HCT116 (cell line): Measurements from ENCODE around the gene ATP6AP1. TPM values are rescaled to one million over a fixed set of nuclear protein-coding genes. Genes with fewer than 3 reads are reported as not detected.

Experiments used
- ATAC-seq: fragments of 200-7000 bp; cut with Tn5 transposase; 2 replicates; pipeline ENCODE4 v1.9.1; 2020; ENCODE audit warnings: mild to moderate bottlenecking, moderate library complexity
- BruUV-seq: library from RNA; stranded (reverse); fragments of 400-500 nt; replicated peaks from 2 replicates; lab custom pipeline; 2021; lab: Mats Ljungman, UMichigan
- CTCF ChIA-PET: fragments of 300-600 bp; sonication (Branson Sonifier 250); formaldehyde crosslinking; loops from one replicate; lab custom pipeline; 2021; ENCODE audit warnings: antibody characterized with exemption; lab: Charles Lee
- POLR2A ChIA-PET: fragments of 300-600, 350-600 bp; sonication (Branson Sonifier 250); formaldehyde crosslinking; loops from one replicate; lab custom pipeline; 2021; ENCODE audit warnings: antibody characterized with exemption; lab: Charles Lee
- RAD21 ChIA-PET, 2 experiments: fragments of 300-600 bp; sonication (Branson Sonifier 250); formaldehyde crosslinking; loops; one replicate each; lab custom pipeline; 2023; ENCODE audit warnings: low total read pairs in 2 of 2; ENCODE audit not compliant: uncharacterized antibody in 2 of 2, unreplicated experiment in 2 of 2, low non-redundant PET in 1 of 2; lab: Charles Lee
- DNase-seq: peaks from one replicate; pipeline ENCODE4 v3.0.0-alpha.2; 2010; ENCODE audit warnings: low read depth, low spot score
- H2AFZ ChIP-seq: fragments of 200-600 bp; shearing (Covaris generic), sonication (generic); 2 replicates; pipeline ENCODE4 v1.6.1; 2017; ENCODE audit warnings: low read depth, mixed run types, mixed read lengths, antibody characterized with exemption, low read length; ENCODE audit not compliant: poor library complexity, severe bottlenecking
- H3K27ac ChIP-seq: 2 replicates; pipeline ENCODE4 v1.5.1; 2012; ENCODE audit warnings: low read depth, low read length
- H3K27me3 ChIP-seq: fragments of 200-600 bp; sonication (generic); 2 replicates; pipeline ENCODE4 v1.6.1; 2016; ENCODE audit warnings: mixed run types, low read length, mixed read lengths; ENCODE audit not compliant: insufficient read depth
- H3K36me3 ChIP-seq, 2 experiments: fragments of 200-500 bp in 1 of 2; fragments of 200-600 bp in 1 of 2; sonication (Bioruptor generic) in 1 of 2; sonication (generic) in 1 of 2; 2 replicates each; pipeline versions ENCODE4 v1.5.1 to v1.6.1; 2014 to 2016; ENCODE audit warnings: low read length in 2 of 2, inconsistent platforms in 1 of 2, mixed read lengths in 1 of 2, mixed run types in 1 of 2; ENCODE audit not compliant: insufficient read depth in 2 of 2, control insufficient read depth in 1 of 2
- H3K4me1 ChIP-seq, 2 experiments: fragments of 200-600 bp in 1 of 2; sonication (generic) in 1 of 2; 2 replicates each; pipeline versions ENCODE4 v1.5.1 to v1.6.1; 2012 to 2017; ENCODE audit warnings: low read length in 2 of 2, inconsistent platforms in 1 of 2, mild to moderate bottlenecking in 1 of 2, mixed read lengths in 1 of 2, mixed run types in 1 of 2, moderate library complexity in 1 of 2; ENCODE audit not compliant: insufficient read depth in 2 of 2, control insufficient read depth in 1 of 2
- H3K4me2 ChIP-seq: fragments of 200-600 bp; sonication (generic); 2 replicates; pipeline ENCODE4 v1.6.1; 2017; ENCODE audit warnings: mixed run types, low read length, mixed read lengths
- H3K4me3 ChIP-seq, 2 experiments: fragments of 200-600 bp in 1 of 2; sonication (generic) in 1 of 2; replicated peaks in 1 of 2; 2 replicates each; pipeline ENCODE4 v1.5.1; 2011 to 2016; ENCODE audit warnings: low read length in 2 of 2, control low read depth in 1 of 2, low read depth in 1 of 2, mild to moderate bottlenecking in 1 of 2, mixed read lengths in 1 of 2, mixed run types in 1 of 2
- H3K79me2 ChIP-seq: fragments of 200-600 bp; sonication (generic); 2 replicates; pipeline ENCODE4 v1.6.1; 2017; ENCODE audit warnings: mild to moderate bottlenecking, mixed run types, low read length, moderate library complexity, mixed read lengths; ENCODE audit not compliant: insufficient read depth
- H3K9ac ChIP-seq: fragments of 200-600 bp; sonication (generic); 2 replicates; pipeline ENCODE4 v1.6.1; 2016; ENCODE audit warnings: low read length, mixed read lengths
- H3K9me2 ChIP-seq: fragments of 200-600 bp; sonication (generic), shearing (Covaris generic); 2 replicates; pipeline ENCODE4 v1.6.1; 2017; ENCODE audit warnings: mixed run types, mild to moderate bottlenecking, moderate library complexity; ENCODE audit not compliant: insufficient read depth
- H3K9me3 ChIP-seq, 2 experiments: fragments of 200-500 bp in 1 of 2; fragments of 200-600 bp in 1 of 2; sonication (Bioruptor generic) in 1 of 2; sonication (generic) in 1 of 2; 2 replicates each; pipeline ENCODE4 v1.6.1; 2014 to 2017; ENCODE audit warnings: low read length in 2 of 2, mixed read lengths in 2 of 2, inconsistent platforms in 1 of 2, low read depth in 1 of 2, mild to moderate bottlenecking in 1 of 2, mixed run types in 1 of 2, moderate library complexity in 1 of 2; ENCODE audit not compliant: control insufficient read depth in 1 of 2, insufficient read depth in 1 of 2
- H4K20me1 ChIP-seq: fragments of 200-600 bp; sonication (generic), shearing (Covaris generic); 2 replicates; pipeline ENCODE4 v1.6.1; 2017; ENCODE audit warnings: mixed run types, mild to moderate bottlenecking, moderate library complexity; ENCODE audit not compliant: insufficient read depth
- CBX3 ChIP-seq: IDR thresholded peaks from 2 replicates; pipeline ENCODE4 v1.6.1; 2012; ENCODE audit warnings: low read depth
- CTCF ChIP-seq, 3 experiments: fragments of 200-600 bp in 1 of 3; sonication (generic) in 1 of 3; IDR thresholded peaks in 2 of 3; conservative IDR thresholded peaks in 1 of 3; 2 replicates each; pipeline ENCODE4 v1.5.1; 2012 to 2017; ENCODE audit warnings: low read depth in 2 of 3, low read length in 2 of 3, antibody characterized with exemption in 1 of 3, borderline replicate concordance in 1 of 3, control low read depth in 1 of 3, mild to moderate bottlenecking in 1 of 3, mixed read lengths in 1 of 3, mixed run types in 1 of 3, moderate library complexity in 1 of 3; ENCODE audit not compliant: insufficient read depth in 1 of 3
- EGR1 ChIP-seq: IDR thresholded peaks from 2 replicates; pipeline ENCODE4 v1.6.1; 2012; ENCODE audit warnings: low read depth
- EZH2 ChIP-seq: fragments of 200-600 bp; sonication (generic); IDR thresholded peaks from 2 replicates; pipeline ENCODE4 v1.6.1; 2017; ENCODE audit warnings: antibody characterized with exemption, mixed run types
- EZH2phosphoT487 ChIP-seq: fragments of 200-600 bp; IDR thresholded peaks from 2 replicates; pipeline ENCODE4 v1.6.1; 2018; ENCODE audit warnings: antibody characterized with exemption, borderline replicate concordance
- FOSL1 ChIP-seq: IDR thresholded peaks from 2 replicates; pipeline ENCODE4 v1.6.1; 2012; ENCODE audit warnings: low read depth
- POLR2A ChIP-seq: IDR thresholded peaks from 2 replicates; pipeline ENCODE4 v1.7.0; 2011; ENCODE audit warnings: borderline replicate concordance; ENCODE audit not compliant: insufficient read depth, insufficient read length; ENCODE audit errors: extremely low read depth
- POLR2AphosphoS5 ChIP-seq: IDR thresholded peaks from 2 replicates; pipeline ENCODE4 v1.6.1; 2011; ENCODE audit warnings: mild to moderate bottlenecking, low read depth, low read length, moderate library complexity
- RAD21 ChIP-seq: IDR thresholded peaks from 2 replicates; pipeline ENCODE4 v1.6.1; 2012; ENCODE audit warnings: low read depth, mild to moderate bottlenecking
- SIN3A ChIP-seq: IDR thresholded peaks from 2 replicates; pipeline ENCODE4 v1.6.1; 2012; ENCODE audit warnings: low read depth
- SP1 ChIP-seq: IDR thresholded peaks from 2 replicates; pipeline ENCODE4 v1.6.1; 2012; ENCODE audit warnings: low read depth
- TCF7L2 ChIP-seq: IDR thresholded peaks from 2 replicates; pipeline ENCODE4 v1.7.0; 2011; ENCODE audit warnings: borderline replicate concordance, inconsistent platforms; ENCODE audit not compliant: insufficient read depth, insufficient read length; ENCODE audit errors: extremely low read depth
- YY1 ChIP-seq: IDR thresholded peaks from 2 replicates; pipeline ENCODE4 v1.6.1; 2011; ENCODE audit warnings: low read length, low read depth, moderate library complexity, mild to moderate bottlenecking; ENCODE audit not compliant: insufficient replicate concordance; ENCODE audit errors: extremely low read depth
- ZBTB33 ChIP-seq: IDR thresholded peaks from 2 replicates; pipeline ENCODE4 v1.6.1; 2011; ENCODE audit warnings: mild to moderate bottlenecking, low read length, moderate library complexity; ENCODE audit not compliant: insufficient replicate concordance; ENCODE audit errors: extremely low read depth
- ZFX ChIP-seq: fragments of 450-650 bp; IDR thresholded peaks from 2 replicates; pipeline ENCODE4 v1.6.1; 2017
- intact Hi-C: fragments of 100-400 bp; cut with micrococcal nuclease; formaldehyde crosslinking; loops from 2 replicates; pipeline ENCODE4 v1.10.0; 2022
- total RNA-seq: library from RNA; stranded (reverse); gene quantifications from one replicate; pipeline ENCODE4 v1.2.1, GENCODE V29; 2021; ENCODE audit not compliant: unreplicated experiment
- TF ChIP-seq, protein P1 (sequence below): IDR thresholded peaks from 2 replicates; pipeline ENCODE4 v1.6.1; 2012

ATP6AP1 gene
- total RNA-seq, 1 experiment from 2014 or later, result 53.4 TPM

GRCh38 chrX:154465601-154466000 is 37.1 kb downstream of the ATP6AP1 start:
- no peak for ATAC-seq
- peaks cover 2 to 4% of the 10 kb centered on the region in 2 experiments; a peak in 1 of 4 replicates for H3K36me3 ChIP-seq
- POLR2A ChIA-PET, result no interaction called here

More at GRCh38 chrX:154465601-154466000, 37.1 kb downstream of the ATP6AP1 start:
- Histone ChIP-seq H3K79me2 (peaks cover 4% of the 10 kb centered on the region; the same call in 1 of the 2 replicates), H3K4me3 (no peak overlapping the region), H3K9me3 (no peaks in the 10 kb centered on the region), H4K20me1 (no peaks in the 10 kb centered on the region), H3K4me1 (no peaks in the 10 kb centered on the region), H2AFZ (no peak overlapping the region), H3K27ac (no peak overlapping the region), H3K4me2 (no peak overlapping the region), H3K27me3 (no peaks in the 10 kb centered on the region), H3K9me2 (no peaks in the 10 kb centered on the region), H3K9ac (no peak overlapping the region)
- TF ChIP-seq ZBTB33 (no peak), RAD21 (no peak), SP1 (no peak), EGR1 (no peak), FOSL1 (no peak), CBX3 (no peak), YY1 (no peak), TCF7L2 (no peak), POLR2AphosphoS5 (no peak), EZH2 (no peak), CTCF (IDR thresholded peaks at IDR 0.05 in 2 of 3, conservative IDR thresholded peaks at IDR 0.05 in 1 of 3; ENCODE audit: borderline replicate concordance in 1 of 3, insufficient read depth in 1 of 3, low read depth in 2 of 3, low read length in 2 of 3) (no peak), POLR2A (no peak), SIN3A (no peak), EZH2phosphoT487 (no peak), ZFX (no peak)
- TF ChIP-seq, protein P1, sequence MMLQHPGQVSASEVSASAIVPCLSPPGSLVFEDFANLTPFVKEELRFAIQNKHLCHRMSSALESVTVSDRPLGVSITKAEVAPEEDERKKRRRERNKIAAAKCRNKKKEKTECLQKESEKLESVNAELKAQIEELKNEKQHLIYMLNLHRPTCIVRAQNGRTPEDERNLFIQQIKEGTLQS, result no peak
- RAD21 ChIA-PET, result no interaction called here
- intact Hi-C loops, result no loop called here
- no peak for DNase-seq
- no TSS peak for BruUV-seq
- CTCF ChIA-PET, result no interaction called here
